Activated CD8-positive, alpha-beta memory T cell treated with anti-CD3 and anti-CD28 coated beads for 24 hours (primary cell): ENCODE results near the gene OGFR.

Experiments
- DNase-seq: peaks from one replicate; pipeline ENCODE4 v3.0.0-alpha.2; 2020

The OGFR gene

GRCh38 chr20:62770111-62770910 is 34.3 kb upstream of the OGFR start:
- DNase-seq = no peak

- no peak for DNase-seq
These were observed 33.7 kb upstream of the OGFR start for GRCh38 chr20:62770916-62771315.

- no peak for DNase-seq
These were observed 33.1 kb upstream of the OGFR start for GRCh38 chr20:62771396-62772102.

GRCh38 chr20:62772103-62772611 is 32.5 kb upstream of the OGFR start:
- DNase-seq = no peak

- no peak for DNase-seq
These were observed 32.0 kb upstream of the OGFR start for GRCh38 chr20:62772619-62772989.

- DNase-seq = no peak
These were observed 31.4 kb upstream of the OGFR start for GRCh38 chr20:62772990-62773844.

- no peak for DNase-seq
These were observed 30.6 kb upstream of the OGFR start for GRCh38 chr20:62773845-62774714.

GRCh38 chr20:62774762-62775161 is 29.9 kb upstream of the OGFR start:
- no peak for DNase-seq

- DNase-seq = no peak
These were observed 29.4 kb upstream of the OGFR start for GRCh38 chr20:62775206-62775605.

- DNase-seq = no peak
These were observed 28.5 kb upstream of the OGFR start for GRCh38 chr20:62776035-62776691.

- DNase-seq = peak; percentile 79
These were observed 27.7 kb upstream of the OGFR start for GRCh38 chr20:62776692-62777527.

- peak; percentile 69 for DNase-seq
These were observed 27.2 kb upstream of the OGFR start for GRCh38 chr20:62777528-62777830.

GRCh38 chr20:62778058-62778457 is 26.6 kb upstream of the OGFR start:
- no peak for DNase-seq

- no peak for DNase-seq
These were observed 25.8 kb upstream of the OGFR start for GRCh38 chr20:62778601-62779416.

- DNase-seq = no peak
These were observed 25.3 kb upstream of the OGFR start for GRCh38 chr20:62779417-62779685.

- no peak for DNase-seq
These were observed 24.4 kb upstream of the OGFR start for GRCh38 chr20:62780204-62780603.

GRCh38 chr20:62780696-62781095 is 23.9 kb upstream of the OGFR start:
- DNase-seq = no peak

- no peak for DNase-seq
These were observed 22.3 kb upstream of the OGFR start for GRCh38 chr20:62782149-62782892.

GRCh38 chr20:62782893-62783278 is 21.7 kb upstream of the OGFR start:
- no peak for DNase-seq

- DNase-seq = no peak
These were observed 20.1 kb upstream of the OGFR start for GRCh38 chr20:62784497-62784896.
